Choroid plexus epithelial cell (primary cell): ENCODE results near the gene TM9SF3.

Experiments used
- DNase-seq: peaks from one replicate; pipeline ENCODE4 v3.0.0-alpha.2; 2010; ENCODE audit warnings: low read depth
- H3K4me3 ChIP-seq: 2 replicates; pipeline ENCODE4 v1.5.1; 2011; ENCODE audit warnings: low read depth, mild to moderate bottlenecking, control low read depth, low read length, moderate library complexity
- CTCF ChIP-seq: conservative IDR thresholded peaks from 2 replicates; pipeline ENCODE4 v1.5.1; 2011; ENCODE audit warnings: low read depth, mild to moderate bottlenecking, control low read depth, inconsistent platforms, low read length, moderate library complexity

TM9SF3 gene

GRCh38 chr10:96493871-96494525 is 92.8 kb downstream of the TM9SF3 start:
- H3K4me3 ChIP-seq: no peak overlapping the region
- no peak for TF ChIP-seq CTCF
- DNase-seq: no peak

GRCh38 chr10:96493254-96493653 is 93.6 kb downstream of the TM9SF3 start:
- no peak for TF ChIP-seq CTCF
- no peak overlapping the region for H3K4me3 ChIP-seq
- no peak for DNase-seq

GRCh38 chr10:96491303-96491702 is 95.5 kb downstream of the TM9SF3 start:
- peak; percentile 18 for DNase-seq
- no peak overlapping the region for H3K4me3 ChIP-seq
- TF ChIP-seq CTCF: peak; percentile 28

- H3K4me3 ChIP-seq: no peak overlapping the region
- TF ChIP-seq CTCF: no peak
- DNase-seq: peak; percentile 56
Observed at GRCh38 chr10:96488161-96488935, 98.5 kb downstream of the TM9SF3 start.

- DNase-seq: no peak
- TF ChIP-seq CTCF: no peak
- no peak overlapping the region for H3K4me3 ChIP-seq
Observed at GRCh38 chr10:96482815-96483588, 103.8 kb downstream of the TM9SF3 start.

GRCh38 chr10:96478355-96478754 is 108.5 kb downstream of the TM9SF3 start:
- no peak for TF ChIP-seq CTCF
- DNase-seq: peak; percentile 5
- no peak overlapping the region for H3K4me3 ChIP-seq
